Fibroblast of villous mesenchyme (primary cell): ENCODE data around the gene WHRN. TPM values are rescaled to one million over a fixed set of nuclear protein-coding genes. Genes with fewer than 3 reads are reported as not detected.

Experiments
- DNase-seq: peaks from one replicate; pipeline ENCODE4 v3.0.0-alpha.2; 2010; ENCODE audit warnings: low read depth
- H3K4me3 ChIP-seq: 2 replicates; pipeline ENCODE4 v1.5.1; 2011; ENCODE audit warnings: low read depth, mild to moderate bottlenecking, low read length
- total RNA-seq: library from RNA; depleted of rRNA; stranded (reverse); fragments of >200 nt; gene quantifications from 2 replicates; pipeline ENCODE4 v1.2.3, GENCODE V29; 2012
- TF ChIP-seq, protein P1 (sequence below): IDR thresholded peaks from 2 replicates; pipeline ENCODE4 v1.5.1; 2012; ENCODE audit warnings: low read depth, mild to moderate bottlenecking, low read length; ENCODE audit not compliant: insufficient read depth

Gene WHRN
- total RNA-seq, 1 donor, result 1.3 TPM

DNA sequence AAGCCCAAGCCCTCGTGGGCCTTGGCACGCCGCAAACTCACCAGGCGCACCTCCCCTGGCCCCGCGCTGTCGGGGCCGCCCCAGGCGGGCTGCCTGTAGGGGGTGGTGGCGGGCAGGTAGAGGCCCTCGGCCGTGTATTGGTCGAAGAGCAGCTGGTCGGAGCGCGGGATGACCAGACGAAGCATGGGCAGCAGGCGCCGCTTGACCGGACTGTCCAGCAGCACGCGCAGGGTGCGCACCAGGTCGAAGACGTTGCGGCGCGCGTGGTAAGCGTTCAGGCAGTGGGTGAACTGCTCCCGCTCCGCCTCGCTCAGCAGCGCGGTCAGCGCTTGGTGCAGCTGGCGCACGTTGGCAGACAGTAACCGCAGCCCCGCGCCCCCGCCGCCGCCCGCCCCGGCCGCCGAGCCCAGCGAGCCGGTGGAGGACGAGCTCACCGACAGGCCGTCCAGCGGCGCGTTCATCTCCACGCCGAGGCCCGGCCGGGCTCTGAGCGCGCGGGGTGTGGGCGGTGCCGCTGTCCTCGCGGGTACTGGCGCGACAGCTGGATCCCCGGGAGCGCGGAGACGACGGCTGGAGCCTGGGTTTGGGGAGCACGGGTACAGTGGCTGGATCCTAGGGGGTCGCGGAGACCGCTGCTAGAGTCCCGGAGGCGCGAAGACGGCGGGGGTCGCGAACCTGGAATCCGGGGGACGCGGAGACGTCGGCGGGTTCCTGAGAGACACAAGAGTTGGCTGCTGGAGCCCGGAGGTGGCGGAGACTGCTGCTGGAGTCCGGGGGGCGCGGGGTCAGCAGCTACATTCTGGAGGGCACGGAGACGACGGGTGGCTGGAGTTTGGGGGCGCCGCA lies 709 bp downstream of the WHRN start:
- H3K4me3 ChIP-seq, result peak overlapping the region; percentile 68
- peak; percentile 42 for DNase-seq
- TF ChIP-seq, protein P1, sequence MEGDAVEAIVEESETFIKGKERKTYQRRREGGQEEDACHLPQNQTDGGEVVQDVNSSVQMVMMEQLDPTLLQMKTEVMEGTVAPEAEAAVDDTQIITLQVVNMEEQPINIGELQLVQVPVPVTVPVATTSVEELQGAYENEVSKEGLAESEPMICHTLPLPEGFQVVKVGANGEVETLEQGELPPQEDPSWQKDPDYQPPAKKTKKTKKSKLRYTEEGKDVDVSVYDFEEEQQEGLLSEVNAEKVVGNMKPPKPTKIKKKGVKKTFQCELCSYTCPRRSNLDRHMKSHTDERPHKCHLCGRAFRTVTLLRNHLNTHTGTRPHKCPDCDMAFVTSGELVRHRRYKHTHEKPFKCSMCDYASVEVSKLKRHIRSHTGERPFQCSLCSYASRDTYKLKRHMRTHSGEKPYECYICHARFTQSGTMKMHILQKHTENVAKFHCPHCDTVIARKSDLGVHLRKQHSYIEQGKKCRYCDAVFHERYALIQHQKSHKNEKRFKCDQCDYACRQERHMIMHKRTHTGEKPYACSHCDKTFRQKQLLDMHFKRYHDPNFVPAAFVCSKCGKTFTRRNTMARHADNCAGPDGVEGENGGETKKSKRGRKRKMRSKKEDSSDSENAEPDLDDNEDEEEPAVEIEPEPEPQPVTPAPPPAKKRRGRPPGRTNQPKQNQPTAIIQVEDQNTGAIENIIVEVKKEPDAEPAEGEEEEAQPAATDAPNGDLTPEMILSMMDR, result peak; percentile 26

DNA sequence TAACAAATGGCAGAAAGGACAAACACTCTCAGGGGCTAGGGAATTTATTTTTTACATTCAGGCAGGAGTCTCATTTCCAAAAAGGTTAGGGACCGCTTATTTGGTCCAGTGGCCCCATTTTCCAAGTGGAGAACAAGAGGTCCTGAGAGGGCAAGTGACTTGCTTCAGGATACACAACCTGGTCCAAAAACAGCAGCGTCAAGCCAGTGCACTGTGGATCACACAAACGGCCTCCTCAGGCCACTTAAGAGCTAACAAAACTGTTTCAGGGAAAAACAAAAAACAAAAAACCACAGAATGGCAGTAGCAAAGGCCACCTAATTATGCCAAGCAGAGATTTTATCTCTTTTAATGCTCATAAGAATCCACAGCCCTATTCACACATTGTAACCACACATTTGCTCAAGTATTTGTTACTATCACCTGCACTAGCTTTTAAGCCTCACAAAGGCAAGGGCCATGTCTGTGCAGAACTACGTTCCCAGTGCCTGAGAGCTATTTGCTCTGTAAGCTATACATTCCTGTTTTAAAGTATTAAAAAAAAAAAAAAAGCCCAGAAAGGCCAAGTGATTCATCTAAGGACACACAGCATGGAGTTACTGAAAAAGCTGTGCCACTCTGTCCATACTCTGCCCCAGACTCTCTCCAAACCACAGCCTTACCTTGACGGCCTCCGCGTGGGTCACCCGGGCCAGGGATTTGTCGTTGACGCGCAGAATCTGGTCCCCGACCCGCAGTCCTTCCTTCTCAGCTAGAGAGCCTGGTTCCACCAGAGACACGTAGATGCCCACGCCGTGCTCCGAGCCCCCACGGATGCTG lies 1.5 kb downstream of the WHRN start:
- TF ChIP-seq, protein P1, result no peak
- no peak overlapping the region for H3K4me3 ChIP-seq
- DNase-seq, result no peak

DNA sequence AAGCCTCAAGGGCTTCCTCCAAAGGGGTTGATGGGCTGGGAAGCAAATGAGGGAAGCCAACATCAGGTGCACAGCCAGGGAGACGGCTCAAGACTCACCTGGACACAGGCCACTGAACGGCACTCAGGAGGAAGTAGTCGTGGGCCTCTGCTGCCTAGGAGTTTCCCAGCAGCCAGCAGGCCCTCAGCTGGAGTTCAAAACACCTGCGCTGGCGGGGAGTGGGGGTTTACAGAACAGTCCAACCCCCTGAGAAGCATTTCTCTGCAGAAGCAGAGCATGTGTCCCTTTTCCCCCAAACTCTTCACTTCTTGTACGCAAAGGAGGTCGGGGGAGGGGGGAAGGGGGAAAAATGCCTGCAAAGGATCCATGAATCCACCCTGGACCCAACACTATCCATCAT lies 2.3 kb downstream of the WHRN start:
- TF ChIP-seq, protein P1, result no peak
- no peak for DNase-seq

DNA sequence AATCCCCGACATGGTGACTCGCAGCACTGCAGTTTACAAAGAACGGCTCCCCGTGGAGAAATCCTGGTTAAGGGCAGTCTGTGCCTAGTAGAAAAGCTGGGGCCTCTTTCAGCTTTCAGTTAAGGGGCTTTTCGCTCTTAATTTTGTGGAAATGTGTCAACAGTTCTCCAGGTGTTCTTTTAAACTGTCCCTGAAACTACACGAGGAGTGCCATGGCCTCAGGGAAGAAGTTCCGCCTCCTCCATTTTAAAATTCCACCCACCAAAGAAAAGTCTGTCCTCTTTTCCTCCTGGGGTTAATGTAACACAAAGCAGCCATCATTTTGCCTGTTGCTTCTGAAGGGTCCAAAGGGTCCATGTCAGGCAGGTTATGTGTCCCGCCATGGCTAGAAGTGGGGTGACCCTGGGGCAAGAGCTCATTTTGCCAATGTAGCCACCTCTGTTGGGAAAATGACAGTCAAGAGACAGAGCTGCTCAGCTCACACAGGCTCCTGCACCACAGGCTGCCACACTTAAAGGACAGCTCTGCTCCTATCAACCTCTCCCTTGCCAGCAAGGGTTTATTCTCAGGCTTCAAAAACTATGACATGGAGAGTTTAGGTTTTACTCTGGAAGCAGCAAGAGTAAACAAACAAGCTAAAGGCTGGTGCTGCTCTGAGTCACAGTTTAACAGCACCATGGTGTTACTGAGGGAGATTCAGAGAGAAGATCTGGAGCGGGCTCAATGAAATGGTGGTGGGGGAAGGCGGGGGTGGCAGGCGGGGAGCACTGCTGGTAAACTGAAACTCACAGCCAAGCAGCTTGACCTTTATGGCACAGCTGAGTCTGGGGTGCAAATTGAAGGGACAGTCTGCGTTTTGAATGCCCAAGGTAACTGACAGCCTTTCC lies 3.2 kb downstream of the WHRN start:
- TF ChIP-seq, protein P1, result no peak
- no peak overlapping the region for H3K4me3 ChIP-seq
- DNase-seq, result peak; percentile 55

More for the DNA sequence above, 2.3 kb downstream of the WHRN start:
- H3K4me3 ChIP-seq, result no peak overlapping the region

DNA sequence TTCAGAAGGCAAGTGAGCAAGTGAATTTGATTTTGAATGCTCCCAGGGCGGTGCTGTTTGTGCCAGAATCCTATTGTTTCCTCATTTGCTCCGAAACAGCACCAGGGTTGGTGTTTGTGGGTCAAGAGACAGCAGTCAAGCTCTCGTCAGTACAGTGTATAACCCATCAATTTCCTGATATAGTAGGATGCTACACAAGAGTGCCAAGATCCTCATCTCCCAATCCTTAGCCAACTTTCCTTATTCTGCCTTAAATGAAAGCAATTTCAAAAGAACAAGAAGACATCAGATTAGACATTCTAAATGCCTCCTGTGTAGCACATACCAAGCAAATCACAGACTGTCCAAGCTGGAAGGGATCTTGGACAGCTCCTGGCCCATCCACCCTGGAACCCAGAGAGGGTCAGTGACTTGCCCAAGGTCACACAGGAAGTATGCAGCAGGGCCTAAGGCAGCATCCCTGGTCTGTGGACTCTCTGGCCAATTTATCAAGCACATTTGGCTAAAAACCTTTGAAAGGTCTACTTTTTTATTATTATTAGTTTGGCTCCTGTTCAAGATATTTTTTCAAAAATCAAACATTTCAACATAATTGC lies 4.5 kb downstream of the WHRN start:
- TF ChIP-seq, protein P1, result no peak
- no peak for DNase-seq
- no peak overlapping the region for H3K4me3 ChIP-seq
